ENCODE data around the gene STK38. TPM values are rescaled to one million over a fixed set of nuclear protein-coding genes. Genes with fewer than 3 reads are reported as not detected.

Gene STK38
- total and polyA plus RNA-seq, 9 of the 15 experiments (the other 6 are each of a cell fraction or from before 2014, with no cell fraction given): 5.7 to 28.7 (median 19.5) TPM

GRCh38 chr6:36594816-36595643 is 47.8 kb upstream of the STK38 start (continued):
- TF ChIP-seq ZNF318 (IDR thresholded peaks at IDR 0.05; ENCODE audit: borderline replicate concordance in 1 of 2, low read depth in 1 of 2) (0 out of 4 replicates have a peak, but pooled peaks of 1 of the 2 experiments have one; percentile 12), HES1 (IDR thresholded peaks at IDR 0.05; ENCODE audit: low read depth) (no peak), E2F3 (CRISPR knock-in tag; IDR thresholded peaks at IDR 0.05) (no peak), ZBTB9 (CRISPR knock-in tag; IDR thresholded peaks at IDR 0.05) (0 out of 2 replicates have a peak, but pooled peaks have one; percentile 33), NKRF (IDR thresholded peaks at IDR 0.05; ENCODE audit: borderline replicate concordance) (0 out of 2 replicates have a peak, but pooled peaks have one; percentile 9), ARHGAP35 (IDR thresholded peaks at IDR 0.05; ENCODE audit: partially characterized antibody) (no peak), ZC3H4 (CRISPR knock-in tag; IDR thresholded peaks at IDR 0.05; ENCODE audit: borderline replicate concordance) (peak; percentile 93), ELF4 (CRISPR knock-in tag; IDR thresholded peaks at IDR 0.05) (no peak), HDAC1 (IDR thresholded peaks at IDR 0.05) (peak in 1 of 2 experiments; percentile 35; a peak in 2 of 4 replicates), CCNT2 (IDR thresholded peaks at IDR 0.05; ENCODE audit: borderline replicate concordance, extremely low read depth, insufficient read length, low read depth, low read length) (peak; percentile 45), ETV6 (IDR thresholded peaks at IDR 0.05; ENCODE audit: borderline replicate concordance in 1 of 2, low read depth in 2 of 2, low read length in 1 of 2) (0 out of 4 replicates have a peak, but pooled peaks of 1 of the 2 experiments have one; percentile 14), ETV6 (CRISPR knock-in tag; IDR thresholded peaks at IDR 0.05; ENCODE audit: borderline replicate concordance) (no peak), OTX1 (CRISPR knock-in tag; IDR thresholded peaks at IDR 0.05) (no peak)

Measured in K562 (cell line).